ENCODE data around the gene NR5A2.

The NR5A2 gene

GRCh38 chr1:200051620-200052019 is 24.1 kb downstream of the NR5A2 start:
- no peak for TF ChIP-seq CTCF (IDR thresholded peaks at IDR 0.05)
- no peak overlapping the region for H3K4me3 ChIP-seq
- no peaks in the 10 kb centered on the region for H3K4me1 ChIP-seq

GRCh38 chr1:200053091-200053490 is 25.6 kb downstream of the NR5A2 start:
- Histone ChIP-seq H3K27me3 (peaks cover 0 to 13% of the 10 kb centered on the region in 2 donors), H3K27ac (no peak overlapping the region), H3K4me3 (no peak overlapping the region), H3K4me1 (no peaks in the 10 kb centered on the region), H3K36me3 (no peaks in the 10 kb centered on the region), H3K9me3 (no peaks in the 10 kb centered on the region)
- TF ChIP-seq CTCF (IDR thresholded peaks at IDR 0.05) = no peak
- DNase-seq = no peak
- intact Hi-C loops (cut with DNase I; ENCODE audit: low total_unique reads) = no loop called here

More at GRCh38 chr1:200051620-200052019, 24.1 kb downstream of the NR5A2 start:
- DNase-seq = no peak
- H3K27me3 ChIP-seq = peaks cover 0 to 20% of the 10 kb centered on the region in 2 donors
- H3K9me3 ChIP-seq = no peaks in the 10 kb centered on the region
- H3K36me3 ChIP-seq = no peaks in the 10 kb centered on the region
- no peak overlapping the region for H3K27ac ChIP-seq
- intact Hi-C loops (cut with DNase I; ENCODE audit: low total_unique reads) = no loop called here

- TF ChIP-seq CTCF (IDR thresholded peaks at IDR 0.05) = no peak
- no peaks in the 10 kb centered on the region for H3K9me3 ChIP-seq
- no peak for DNase-seq
- intact Hi-C loops (cut with DNase I; ENCODE audit: low total_unique reads) = no loop called here
- no peak overlapping the region for H3K27ac ChIP-seq
- H3K4me1 ChIP-seq = no peaks in the 10 kb centered on the region
- peaks cover 0 to 8% of the 10 kb centered on the region in 2 donors for H3K27me3 ChIP-seq
- no peak overlapping the region for H3K4me3 ChIP-seq
- H3K36me3 ChIP-seq = no peaks in the 10 kb centered on the region
Observed at GRCh38 chr1:200053646-200054045, 26.1 kb downstream of the NR5A2 start.

- Histone ChIP-seq H3K36me3 (no peaks in the 10 kb centered on the region), H3K27me3 (peaks cover 0 to 17% of the 10 kb centered on the region in 2 donors), H3K4me1 (no peaks in the 10 kb centered on the region), H3K27ac (no peak overlapping the region), H3K4me3 (no peak overlapping the region), H3K9me3 (no peaks in the 10 kb centered on the region)
- no peak for DNase-seq
- no peak for TF ChIP-seq CTCF (IDR thresholded peaks at IDR 0.05)
- intact Hi-C loops (cut with DNase I; ENCODE audit: low total_unique reads) = no loop called here
Observed at GRCh38 chr1:200058341-200058740, 30.8 kb downstream of the NR5A2 start.

- Histone ChIP-seq H3K4me3 (no peak overlapping the region), H3K27ac (no peak overlapping the region), H3K27me3 (peaks cover 0 to 9% of the 10 kb centered on the region in 2 donors), H3K36me3 (no peaks in the 10 kb centered on the region), H3K9me3 (no peaks in the 10 kb centered on the region), H3K4me1 (no peaks in the 10 kb centered on the region)
- DNase-seq = no peak
- intact Hi-C loops (cut with DNase I; ENCODE audit: low total_unique reads) = no loop called here
- no peak for TF ChIP-seq CTCF (IDR thresholded peaks at IDR 0.05)
Observed at GRCh38 chr1:200062143-200062542, 34.6 kb downstream of the NR5A2 start.

All from tibial artery (tissue), 4 donors.